ENCODE measurements around the gene PIR.

- TF ChIP-seq CTCF (IDR thresholded peaks at IDR 0.05) (no peak), POLR2A (IDR thresholded peaks at IDR 0.05) (no peak), EP300 (IDR thresholded peaks at IDR 0.05) (no peak)
Measured at GRCh38 chrX:15525664-15526416, 32.7 kb upstream of the PIR start.

Data from ovary (tissue), 3 donors.